Sigmoid colon (tissue), 7 donors: ENCODE data around the gene ZNF264. TPM values are rescaled to one million over a fixed set of nuclear protein-coding genes. Genes with fewer than 3 reads are reported as not detected.

Experiments
- DNase-seq: peaks from one replicate; pipeline ENCODE4 v3.0.0-alpha.2; 2019
- H3K27ac ChIP-seq, 4 donors: fragments of 200-600 bp; sonication (generic); one replicate each; pipeline ENCODE4 v1.5.1; 2016 to 2019; ENCODE audit warnings: mild to moderate bottlenecking in 1 of 4
- H3K27me3 ChIP-seq, 3 donors: fragments of 200-600 bp; sonication (generic); one replicate each; pipeline ENCODE4 v1.5.1; 2019; ENCODE audit warnings: mild to moderate bottlenecking in 1 of 3
- H3K36me3 ChIP-seq, 4 donors: fragments of 200-600 bp; sonication (generic); one replicate each; pipeline ENCODE4 v1.5.1; 2016 to 2019
- H3K4me1 ChIP-seq, 4 donors: fragments of 200-600 bp; sonication (generic); one replicate each; pipeline ENCODE4 v1.5.1; 2017 to 2019
- H3K4me3 ChIP-seq, 4 donors: fragments of 200-600 bp; sonication (generic); one replicate each; pipeline ENCODE4 v1.5.1; 2017 to 2019; ENCODE audit warnings: mild to moderate bottlenecking in 2 of 4, moderate library complexity in 1 of 4
- H3K9me3 ChIP-seq, 4 donors: fragments of 200-600 bp in 3 of 4; sonication (generic) in 3 of 4; one replicate each; pipeline versions ENCODE4 v1.5.1 to v1.6.1; 2013 to 2019
- CTCF ChIP-seq, 4 experiments: fragments of 450-650 bp in 3 of 4; fragments of 200-600 bp in 1 of 4; IDR thresholded peaks; one replicate each; pipeline ENCODE4 v1.5.1; 2016 to 2019; ENCODE audit warnings: antibody characterized with exemption in 4 of 4, mild to moderate bottlenecking in 3 of 4, moderate library complexity in 2 of 4
- EP300 ChIP-seq, 4 donors: sonication (generic); formaldehyde crosslinking; IDR thresholded peaks; one replicate each; pipeline ENCODE4 v1.6.1; 2017; ENCODE audit warnings: antibody characterized with exemption in 4 of 4
- POLR2A ChIP-seq, 2 donors: fragments of 450-650 bp; IDR thresholded peaks; one replicate each; pipeline ENCODE4 v1.6.1; 2016; ENCODE audit warnings: antibody characterized with exemption in 2 of 2, mild to moderate bottlenecking in 2 of 2, moderate library complexity in 2 of 2
- POLR2AphosphoS5 ChIP-seq, 4 donors: sonication (generic); formaldehyde crosslinking; IDR thresholded peaks; one replicate each; pipeline ENCODE4 v1.6.1; 2017; ENCODE audit warnings: antibody characterized with exemption in 4 of 4
- WGBS, 2 donors: extraction: QIAGEN DNeasy Blood & Tissue Kit; methylation state at CpG; one replicate each; pipeline ENCODE4 v1.1.7; 2013; 5-methylcytosine and 5-hydroxymethylcytosine counted together
- intact Hi-C: fragments of 100-400 bp; cut with DNase I; formaldehyde crosslinking; loops from one replicate; pipeline ENCODE4 v1.15.1; 2023
- polyA plus RNA-seq, 3 donors: library from polyadenylated mRNA; stranded (reverse); fragments of 200-250 nt; gene quantifications; one replicate each; pipeline ENCODE4 v1.2.3, GENCODE V29; 2013
- small RNA-seq, 3 donors: library from RNA; depleted of rRNA; stranded (forward); fragments of <200 nt; gene quantifications; one replicate each; pipeline ENCODE3, GENCODE V24; 2016
- total RNA-seq, 4 donors: library from RNA; depleted of rRNA; stranded (reverse); fragments of >200 nt; gene quantifications; one replicate each; pipeline ENCODE4 v1.1.0, GENCODE V29; 2016
- donor health status: healthy with polysubstance abuse.
- donor health status: Bipolar disorder and iron deficiency.
- donor health status: healthy.

The ZNF264 gene
- total and polyA plus RNA-seq, 7 donors, result 1.2 to 39.6 (median 18.5) TPM

GRCh38 chr19:57271280-57271679 is 80.0 kb downstream of the ZNF264 start:
- Histone ChIP-seq H3K27ac (no peak overlapping the region), H3K36me3 (peaks cover 0 to 14% (median 0%) of the 10 kb centered on the region in 4 donors), H3K4me3 (no peak overlapping the region), H3K27me3 (no peaks in the 10 kb centered on the region), H3K9me3 (no peaks in the 10 kb centered on the region), H3K4me1 (no peaks in the 10 kb centered on the region)
- WGBS, 2 donors, result 98% methylated on average over 8 of the region's 8 CpGs
- intact Hi-C loops, result no loop called here
- DNase-seq, result no peak
- TF ChIP-seq POLR2AphosphoS5 (IDR thresholded peaks at IDR 0.05), result no peak
- TF ChIP-seq EP300 (IDR thresholded peaks at IDR 0.05), result no peak
- no peak for TF ChIP-seq CTCF (IDR thresholded peaks at IDR 0.05)
- TF ChIP-seq POLR2A (IDR thresholded peaks at IDR 0.05), result no peak

Small RNAs within 50 kb of the gene (small RNA-seq; reads per million reads assigned to genes)
- gene AC025588.3, result 0 reads per million in 3 donors

Other genes starting within 250 kb of the ZNF264 start
- not detected for gene USP29, start 71.5 kb upstream of the ZNF264 start, total RNA-seq
- not detected for gene USP29, start 71.5 kb upstream of the ZNF264 start, polyA plus RNA-seq
- gene ZIM3, start 46.3 kb upstream of the ZNF264 start, total RNA-seq, result not detected
- not detected for gene ZIM3, start 46.3 kb upstream of the ZNF264 start, polyA plus RNA-seq
- not detected for gene DUXA, start 24.0 kb upstream of the ZNF264 start, total RNA-seq
- gene DUXA, start 24.0 kb upstream of the ZNF264 start, polyA plus RNA-seq, result not detected
- gene AURKC, start 39.5 kb downstream of the ZNF264 start, total RNA-seq, result 1 to 10 TPM in 1 of 4 donors, under 1 TPM in 1, not detected in 2; 0.71 to 1.3 TPM
- 1 to 10 TPM in 1 of 3 donors, under 1 TPM in 1, not detected in 1; 0.63 to 1.4 TPM for gene AURKC, start 39.5 kb downstream of the ZNF264 start, polyA plus RNA-seq
- 10 to 100 TPM; 11.8 to 21.6 (median 17.5) TPM for gene ZNF805, start 49.1 kb downstream of the ZNF264 start, total RNA-seq
- gene ZNF805, start 49.1 kb downstream of the ZNF264 start, polyA plus RNA-seq, result 1 to 10 TPM in 2 of 3 donors, under 1 TPM in 1; under 0.01 to 2.0 (median 1.2) TPM
- 10 to 100 TPM; 48.2 to 95.2 (median 55.1) TPM for gene ZNF460, start 89.0 kb downstream of the ZNF264 start, total RNA-seq
- gene ZNF460, start 89.0 kb downstream of the ZNF264 start, polyA plus RNA-seq, result 1 to 10 TPM in 1 of 3 donors, under 1 TPM in 1, not detected in 1; 0.69 to 5.1 TPM
- 1 to 10 TPM; 5.4 to 8.1 (median 7.5) TPM for gene ZNF543, start 129.0 kb downstream of the ZNF264 start, total RNA-seq
- 1 to 10 TPM in 1 of 3 donors, under 1 TPM in 2; 0.46 to 1.6 (median 0.60) TPM for gene ZNF543, start 129.0 kb downstream of the ZNF264 start, polyA plus RNA-seq
- 1 to 10 TPM; 7.1 to 9.6 (median 9.1) TPM for gene ZNF304, start 159.8 kb downstream of the ZNF264 start, total RNA-seq
- 1 to 10 TPM in 2 of 3 donors, under 1 TPM in 1; 0.92 to 3.1 (median 1.2) TPM for gene ZNF304, start 159.8 kb downstream of the ZNF264 start, polyA plus RNA-seq
- 10 to 100 TPM; 21.3 to 28.1 (median 27.1) TPM for gene TRAPPC2B, start 172.1 kb downstream of the ZNF264 start, total RNA-seq
- gene TRAPPC2B, start 172.1 kb downstream of the ZNF264 start, polyA plus RNA-seq, result 10 to 100 TPM in 2 of 3 donors, 1 to 10 TPM in 1; 9.2 to 18.0 (median 11.4) TPM
- 1 to 10 TPM in 3 of 4 donors, under 1 TPM in 1; 0.83 to 3.6 (median 2.8) TPM for gene ZNF547, start 172.1 kb downstream of the ZNF264 start, total RNA-seq
- gene ZNF547, start 172.1 kb downstream of the ZNF264 start, polyA plus RNA-seq, result 1 to 10 TPM in 1 of 3 donors, not detected in 2; 1.2 TPM
- gene ZNF548, start 198.4 kb downstream of the ZNF264 start, total RNA-seq, result 10 to 100 TPM; 21.9 to 29.1 (median 22.8) TPM
- gene ZNF548, start 198.4 kb downstream of the ZNF264 start, polyA plus RNA-seq, result 10 to 100 TPM in 1 of 3 donors, 1 to 10 TPM in 2; 1.2 to 10.7 (median 1.8) TPM
- gene ZNF17, start 219.7 kb downstream of the ZNF264 start, total RNA-seq, result 10 to 100 TPM; 10.2 to 14.0 (median 10.8) TPM
- 1 to 10 TPM in 2 of 3 donors, under 1 TPM in 1; 0.69 to 3.9 (median 1.2) TPM for gene ZNF17, start 219.7 kb downstream of the ZNF264 start, polyA plus RNA-seq
- 1 to 10 TPM; 1.9 to 7.4 (median 4.0) TPM for gene ZNF749, start 243.8 kb downstream of the ZNF264 start, total RNA-seq
- 10 to 100 TPM in 1 of 3 donors, 1 to 10 TPM in 2; 3.9 to 10.2 (median 6.7) TPM for gene ZNF749, start 243.8 kb downstream of the ZNF264 start, polyA plus RNA-seq